GM23338 (cell line): ENCODE measurements around the gene CAMTA1. TPM values are rescaled to one million over a fixed set of nuclear protein-coding genes. Genes with fewer than 3 reads are reported as not detected.

Experiments
- ATAC-seq: fragments of 200-7000 bp; cut with Tn5 transposase; 3 replicates; pipeline ENCODE4 v1.9.1; 2020
- DNase-seq: peaks from one replicate; pipeline ENCODE4 v3.0.0-alpha.2; 2015; ENCODE audit warnings: low spot score
- H2AFZ ChIP-seq: fragments of 200-600 bp; sonication (generic); 2 replicates; pipeline ENCODE4 v1.8.0; 2016; ENCODE audit warnings: antibody characterized with exemption, mild to moderate bottlenecking, moderate library complexity
- H3F3A ChIP-seq: fragments of 200-600 bp; sonication (generic); replicated peaks from 2 replicates; pipeline ENCODE4 v1.8.0; 2017; ENCODE audit warnings: antibody characterized with exemption, mixed run types, low read depth
- H3K27ac ChIP-seq: fragments of 200-600 bp; sonication (generic); 2 replicates; pipeline ENCODE4 v1.6.1; 2016; ENCODE audit warnings: low read depth
- H3K27me3 ChIP-seq: fragments of 200-600 bp; sonication (generic); 2 replicates; pipeline ENCODE4 v1.8.0; 2016; ENCODE audit warnings: mild to moderate bottlenecking, mixed run types, moderate library complexity; ENCODE audit not compliant: insufficient read depth
- H3K36me3 ChIP-seq: fragments of 200-600 bp; sonication (generic); 2 replicates; pipeline ENCODE4 v1.8.0; 2016; ENCODE audit warnings: mild to moderate bottlenecking; ENCODE audit not compliant: insufficient read depth
- H3K4me1 ChIP-seq: fragments of 200-600 bp; sonication (generic); 2 replicates; pipeline ENCODE4 v1.8.0; 2016; ENCODE audit warnings: mild to moderate bottlenecking, moderate library complexity; ENCODE audit not compliant: insufficient read depth
- H3K4me2 ChIP-seq: fragments of 200-600 bp; sonication (generic); 2 replicates; pipeline ENCODE4 v1.7.1; 2017; ENCODE audit warnings: mixed run types
- H3K4me3 ChIP-seq: fragments of 200-600 bp; sonication (generic); 2 replicates; pipeline ENCODE4 v1.6.1; 2016; ENCODE audit warnings: mixed run types
- H3K79me2 ChIP-seq: fragments of 200-600 bp; sonication (generic); replicated peaks from 2 replicates; pipeline ENCODE4 v1.8.0; 2017; ENCODE audit warnings: mild to moderate bottlenecking; ENCODE audit not compliant: insufficient read depth
- H3K9me2 ChIP-seq: fragments of 200-600 bp; sonication (generic); 2 replicates; pipeline ENCODE4 v1.8.0; 2017; ENCODE audit not compliant: insufficient read depth
- H4K20me1 ChIP-seq: fragments of 200-600 bp; sonication (generic); replicated peaks from 2 replicates; pipeline ENCODE4 v1.8.0; 2017; ENCODE audit warnings: mild to moderate bottlenecking; ENCODE audit not compliant: insufficient read depth
- H3K27ac Mint-ChIP-seq: 2 replicates; pipeline ENCODE4 v1.8.0; 2020; ENCODE audit warnings: inconsistent platforms, mild to moderate bottlenecking, moderate library complexity, mixed read lengths
- H3K27me3 Mint-ChIP-seq: 3 replicates; pipeline ENCODE4 v1.8.0; 2022; ENCODE audit warnings: low read depth, mild to moderate bottlenecking, moderate library complexity, mixed read lengths, inconsistent platforms; ENCODE audit not compliant: insufficient read depth, poor library complexity
- H3K36me3 Mint-ChIP-seq: 3 replicates; pipeline ENCODE4 v1.8.0; 2021; ENCODE audit warnings: low read depth, mild to moderate bottlenecking, inconsistent platforms, moderate library complexity, mixed read lengths
- H3K4me1 Mint-ChIP-seq: 3 replicates; pipeline ENCODE4 v1.8.0; 2020; ENCODE audit warnings: mild to moderate bottlenecking, inconsistent platforms, mixed read lengths
- H3K4me3 Mint-ChIP-seq: 3 replicates; pipeline ENCODE4 v1.8.0; 2021; ENCODE audit warnings: moderate library complexity, mild to moderate bottlenecking, inconsistent platforms, mixed read lengths
- H3K9me3 Mint-ChIP-seq: 3 replicates; pipeline ENCODE4 v1.8.0; 2020; ENCODE audit warnings: moderate library complexity, mild to moderate bottlenecking, inconsistent platforms, mixed read lengths
- CREB1 ChIP-seq: fragments of 250-450 bp; sonication (Bioruptor Pico); IDR thresholded peaks from 2 replicates; pipeline ENCODE4 v1.5.0; 2020; ENCODE audit warnings: low read depth, mild to moderate bottlenecking, moderate library complexity
- CTCF ChIP-seq, 2 experiments: fragments of 200-600 bp in 1 of 2; sonication (generic) in 1 of 2; conservative IDR thresholded peaks; 2 replicates each; pipeline versions ENCODE4 v1.5.1 to v1.6.1; 2016 to 2017; ENCODE audit warnings: antibody characterized with exemption in 2 of 2, low read depth in 2 of 2, mild to moderate bottlenecking in 2 of 2, moderate library complexity in 1 of 2
- ETS1 ChIP-seq: IDR thresholded peaks from 2 replicates; pipeline ENCODE4 v1.6.1; 2016; ENCODE audit warnings: antibody characterized with exemption
- EZH2 ChIP-seq: fragments of 200-600 bp; sonication (generic); IDR thresholded peaks from one replicate; pipeline ENCODE4 v1.8.0; 2017; ENCODE audit warnings: antibody characterized with exemption, mild to moderate bottlenecking, low read depth; ENCODE audit not compliant: unreplicated experiment
- EZH2phosphoT487 ChIP-seq: fragments of 200-600 bp; sonication (generic); IDR thresholded peaks from one replicate; pipeline ENCODE4 v1.8.1; 2018; ENCODE audit warnings: antibody characterized with exemption; ENCODE audit not compliant: unreplicated experiment
- JUNB ChIP-seq: IDR thresholded peaks from one replicate; pipeline ENCODE4 v1.6.1; 2016; ENCODE audit warnings: antibody characterized with exemption; ENCODE audit not compliant: unreplicated experiment
- NANOG ChIP-seq: IDR thresholded peaks from 2 replicates; pipeline ENCODE4 v1.6.1; 2016; ENCODE audit warnings: antibody characterized with exemption, borderline replicate concordance
- POLR2AphosphoS5 ChIP-seq: IDR thresholded peaks from 2 replicates; pipeline ENCODE4 v1.6.1; 2016; ENCODE audit warnings: antibody characterized with exemption, low read depth
- STAT1 ChIP-seq: IDR thresholded peaks from one replicate; pipeline ENCODE4 v1.6.1; 2016; ENCODE audit warnings: antibody characterized with exemption; ENCODE audit not compliant: unreplicated experiment
- ZNF331 ChIP-seq: fragments of 250-450 bp; sonication (Bioruptor Pico); IDR thresholded peaks from 2 replicates; pipeline ENCODE4 v1.5.0; 2020; ENCODE audit warnings: low read depth, mild to moderate bottlenecking, moderate library complexity
- ZNF462 ChIP-seq: fragments of 250-450 bp; sonication (Bioruptor Pico); IDR thresholded peaks from 2 replicates; pipeline ENCODE4 v1.5.0; 2020; ENCODE audit warnings: mild to moderate bottlenecking, moderate library complexity
- polyA plus RNA-seq: library from polyadenylated mRNA; unstranded; fragments of >200 nt; fragmentation: Nextera tagmentation; extraction: Ambion mirVana; gene quantifications from 2 replicates; pipeline ENCODE4 v1.2.1, GENCODE V29; 2016
- total RNA-seq: library from RNA; depleted of rRNA; stranded (reverse); fragments of >200 nt; shearing (Covaris generic); gene quantifications from 2 replicates; pipeline ENCODE4 v1.2.3, GENCODE V29; 2014

The CAMTA1 gene
- total and polyA plus RNA-seq, 2 experiments from 2014 or later = 115 to 519 TPM

- no peak for TF ChIP-seq ZNF462 (CRISPR knock-in tag)
Observed at GRCh38 chr1:7322912-7323311, 537.7 kb downstream of the CAMTA1 start (continued).

GRCh38 chr1:7325254-7325653, 540.0 kb downstream of the CAMTA1 start:
- Mint-ChIP-seq H3K4me1 (no peaks in the 10 kb centered on the region), H3K4me3 (no peak overlapping the region), H3K27ac (no peak overlapping the region), H3K36me3 (0 out of 3 replicates have a peak, but pooled peaks cover 6% of the 10 kb centered on the region), H3K9me3 (peaks cover 22% of the 10 kb centered on the region), H3K27me3 (peaks cover 3% of the 10 kb centered on the region)
- Histone ChIP-seq H4K20me1 (no peaks in the 10 kb centered on the region), H3K27ac (no peak overlapping the region), H2AFZ (no peak overlapping the region), H3K4me2 (no peak overlapping the region), H3K4me1 (no peaks in the 10 kb centered on the region), H3F3A (no peaks in the 10 kb centered on the region), H3K9me2 (no peaks in the 10 kb centered on the region), H3K4me3 (no peak overlapping the region), H3K27me3 (no peaks in the 10 kb centered on the region), H3K79me2 (no peaks in the 10 kb centered on the region), H3K36me3 (no peaks in the 10 kb centered on the region)
- no peak for ATAC-seq
- no peak for DNase-seq
- no peak for TF ChIP-seq JUNB
- no peak for TF ChIP-seq NANOG
- no peak for TF ChIP-seq CTCF (conservative IDR thresholded peaks at IDR 0.05; ENCODE audit: low read depth in 2 of 2)
- TF ChIP-seq EZH2phosphoT487 = no peak
- TF ChIP-seq POLR2AphosphoS5 = no peak
- TF ChIP-seq EZH2 = no peak
- TF ChIP-seq ETS1 = no peak
- no peak for TF ChIP-seq CREB1
- no peak for TF ChIP-seq STAT1
- no peak for TF ChIP-seq ZNF331 (CRISPR knock-in tag)
